ENCODE measurements around the gene FA2H. TPM values are rescaled to one million over a fixed set of nuclear protein-coding genes. Genes with fewer than 3 reads are reported as not detected.

FA2H gene
- total RNA-seq, 3 donors from 2014 or later = 0.33 to 1.8 TPM; not detected in 1

DNA sequence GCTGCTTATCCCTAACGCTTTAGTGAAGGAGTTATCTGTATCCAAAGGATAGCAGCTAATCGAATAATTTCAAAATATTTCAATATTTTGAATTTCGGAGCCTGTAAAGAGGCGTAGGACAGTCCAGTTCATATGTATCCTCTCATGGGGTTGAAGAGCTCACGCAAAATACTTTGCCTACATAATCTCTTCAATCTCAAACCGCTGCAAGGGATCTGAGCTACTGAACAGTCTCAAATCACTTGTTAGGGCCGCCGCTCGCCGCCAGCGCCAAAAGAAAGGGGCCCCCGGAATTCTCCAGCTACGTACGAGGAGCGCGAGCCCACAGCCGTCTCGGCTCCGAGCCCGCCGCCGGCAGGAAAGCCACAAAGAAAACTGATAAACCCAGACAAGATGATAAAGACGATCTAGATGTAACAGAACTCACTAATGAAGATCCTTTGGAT, 107.3 kb downstream of the FA2H start:
- Histone ChIP-seq H3K9me3 (no peaks in the 10 kb centered on the region), H3K27ac (peak overlapping the region in 1 of 2 donors; percentile 21), H3K4me3 (peak overlapping the region; percentile 90 to 95 (median 91)), H3K27me3 (no peaks in the 10 kb centered on the region), H3K4me1 (peaks cover 0 to 4% of the 10 kb centered on the region in 2 donors), H3K36me3 (no peaks in the 10 kb centered on the region)
- TF ChIP-seq POLR2AphosphoS5 (IDR thresholded peaks at IDR 0.05) (no peak), POLR2A (IDR thresholded peaks at IDR 0.05) (no peak), CTCF (IDR thresholded peaks at IDR 0.05) (no peak)
- DNase-seq (ENCODE audit: low spot score in 2 of 2) = peak in 1 of 2 donors; percentile 24
- intact Hi-C loops (cut with DNase I; ENCODE audit: low total_unique reads) = no loop called here

GRCh38 chr16:74666425-74667254, 108.0 kb downstream of the FA2H start, which contains the start of gene RFWD3:
TSS of gene RFWD3 (minus strand) at chr16:74666877. CDS start at chr16:74661449, 5,428 bp downstream.
- H3K9me3 ChIP-seq = no peaks in the 10 kb centered on the region
- H3K4me3 ChIP-seq = peak within 1 kb of the TSS; percentile 90 to 95 (median 91)
- TF ChIP-seq POLR2AphosphoS5 (IDR thresholded peaks at IDR 0.05) (peak in 2 of 3 donors; percentile 48 to 60), CTCF (IDR thresholded peaks at IDR 0.05) (no peak), POLR2A (IDR thresholded peaks at IDR 0.05) (no peak)
- H3K36me3 ChIP-seq = no peaks in the 10 kb centered on the region
- intact Hi-C loops (cut with DNase I; ENCODE audit: low total_unique reads) = no loop called here
- peak; percentile 98 to 99 for DNase-seq (ENCODE audit: low spot score in 2 of 2)
- H3K27ac ChIP-seq = peak within 1 kb of the TSS; percentile 74
- H3K4me1 ChIP-seq = peaks cover 0 to 4% of the 10 kb centered on the region in 2 donors
- H3K27me3 ChIP-seq = no peaks in the 10 kb centered on the region

DNA sequence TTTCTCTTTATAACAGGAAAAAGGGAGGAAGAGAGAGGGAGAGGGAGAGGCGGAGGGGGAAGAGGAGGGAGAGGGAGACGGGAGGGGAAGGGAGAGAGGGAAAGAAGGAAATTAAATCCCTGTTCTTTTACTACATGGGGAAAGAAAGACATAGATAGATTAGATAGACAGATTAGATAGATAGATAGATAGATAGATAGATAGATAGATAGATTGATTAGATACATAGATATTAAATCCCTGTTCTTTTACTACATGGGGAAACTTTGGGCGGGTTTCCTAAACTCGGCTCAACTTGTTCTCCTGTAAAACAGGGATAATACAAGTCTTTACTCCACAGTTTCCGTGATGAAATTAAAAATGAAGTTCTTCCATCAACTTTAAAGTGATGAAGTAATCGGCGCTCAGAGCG, 108.6 kb downstream of the FA2H start:
- Histone ChIP-seq H3K4me3 (peak overlapping the region; percentile 90 to 95 (median 91)), H3K9me3 (no peaks in the 10 kb centered on the region), H3K27ac (peak overlapping the region; percentile 74), H3K27me3 (no peaks in the 10 kb centered on the region), H3K4me1 (peaks cover 0 to 4% of the 10 kb centered on the region in 2 donors), H3K36me3 (no peaks in the 10 kb centered on the region)
- DNase-seq (ENCODE audit: low spot score in 2 of 2) = no peak
- intact Hi-C loops (cut with DNase I; ENCODE audit: low total_unique reads) = no loop called here
- TF ChIP-seq CTCF (IDR thresholded peaks at IDR 0.05) = no peak
- no peak for TF ChIP-seq POLR2AphosphoS5 (IDR thresholded peaks at IDR 0.05)
- no peak for TF ChIP-seq POLR2A (IDR thresholded peaks at IDR 0.05)

Other genes starting within 250 kb of the FA2H start
- gene GLG1, start 167.7 kb downstream of the FA2H start, total RNA-seq = 100 to 1,000 TPM; 116 to 197 (median 123) TPM
- 10 to 100 TPM; 11.0 to 23.6 (median 18.7) TPM for gene RFWD3, start 107.9 kb downstream of the FA2H start, total RNA-seq
- gene MLKL, start 74.0 kb downstream of the FA2H start, total RNA-seq = 10 to 100 TPM; 13.3 to 22.6 (median 14.9) TPM
- 10 to 100 TPM; 21.8 to 61.0 (median 43.6) TPM for gene WDR59, start 210.3 kb upstream of the FA2H start, total RNA-seq
- gene ZNRF1, start 224.2 kb upstream of the FA2H start, total RNA-seq = 10 to 100 TPM; 12.8 to 27.5 (median 24.4) TPM